Activated T-cell treated with anti-CD3 and anti-CD28 coated beads for 4 hours (primary cell): ENCODE measurements around the gene KLC3.
"Not testable (repeated sequence)": the region's sequence is repeated elsewhere in the genome, so short reads cannot be mapped to it uniquely, and the experiment has no call there.

Experiments used
- DNase-seq: peaks from one replicate; pipeline ENCODE4 v3.0.0-alpha.2; 2020

The KLC3 gene

GRCh38 chr19:45320997-45321775 lies 19.4 kb upstream of the KLC3 start:
- no peak for DNase-seq

- no peak for DNase-seq
Observed at GRCh38 chr19:45321848-45322247, 18.7 kb upstream of the KLC3 start.

GRCh38 chr19:45322311-45322710 lies 18.2 kb upstream of the KLC3 start:
- DNase-seq: no peak

GRCh38 chr19:45322744-45323281 lies 17.7 kb upstream of the KLC3 start, which contains the start of gene CKM:
Gene CKM, minus strand, starts transcription at chr19:45322875. Its CDS starts 3,162 bp downstream, at chr19:45319713.
- DNase-seq: no peak

- DNase-seq: no peak
Observed at GRCh38 chr19:45323671-45324081, 16.9 kb upstream of the KLC3 start.

- DNase-seq: no peak
Observed at GRCh38 chr19:45324349-45324907, 16.1 kb upstream of the KLC3 start.

- DNase-seq: no peak
Observed at GRCh38 chr19:45327404-45328143, 13.0 kb upstream of the KLC3 start.

- no peak for DNase-seq
Observed at GRCh38 chr19:45331411-45331810, 9.1 kb upstream of the KLC3 start.

- DNase-seq: no peak
Observed at GRCh38 chr19:45333609-45334303, 6.8 kb upstream of the KLC3 start.

- not testable (repeated sequence) for DNase-seq
Observed at GRCh38 chr19:45334881-45335280, 5.7 kb upstream of the KLC3 start.

- DNase-seq: no peak
Observed at GRCh38 chr19:45336696-45337251, 3.8 kb upstream of the KLC3 start.

- DNase-seq: no peak
Observed at GRCh38 chr19:45339629-45340028, 921 bp upstream of the KLC3 start.

- no peak for DNase-seq
Observed at GRCh38 chr19:45340899-45341453, 426 bp downstream of the KLC3 start.

GRCh38 chr19:45342911-45343310 lies 2.4 kb downstream of the KLC3 start:
- DNase-seq: no peak

- DNase-seq: no peak
Observed at GRCh38 chr19:45344621-45345505, 4.3 kb downstream of the KLC3 start.

GRCh38 chr19:45345506-45345860 lies 4.9 kb downstream of the KLC3 start:
- no peak for DNase-seq

GRCh38 chr19:45346449-45346848 lies 5.9 kb downstream of the KLC3 start:
- DNase-seq: no peak

GRCh38 chr19:45347570-45348366 lies 7.2 kb downstream of the KLC3 start:
- no peak for DNase-seq

- no peak for DNase-seq
Observed at GRCh38 chr19:45348367-45349125, 8.0 kb downstream of the KLC3 start.

GRCh38 chr19:45349126-45349415 lies 8.5 kb downstream of the KLC3 start:
- DNase-seq: no peak
